NCI-H1048 (cell line): ENCODE measurements around the gene MIOS.

Experiments
- DNase-seq: peaks from one replicate; lab custom pipeline; 2025; lab: John Stamatoyannopoulos, UW

MIOS gene

GRCh38 chr7:7566651-7567611, at the start of gene MIOS:
TSS of gene MIOS (plus strand) at chr7:7566884. CDS start at chr7:7572476, 5,592 bp downstream.
- DNase-seq, result peak; percentile 54

DNA sequence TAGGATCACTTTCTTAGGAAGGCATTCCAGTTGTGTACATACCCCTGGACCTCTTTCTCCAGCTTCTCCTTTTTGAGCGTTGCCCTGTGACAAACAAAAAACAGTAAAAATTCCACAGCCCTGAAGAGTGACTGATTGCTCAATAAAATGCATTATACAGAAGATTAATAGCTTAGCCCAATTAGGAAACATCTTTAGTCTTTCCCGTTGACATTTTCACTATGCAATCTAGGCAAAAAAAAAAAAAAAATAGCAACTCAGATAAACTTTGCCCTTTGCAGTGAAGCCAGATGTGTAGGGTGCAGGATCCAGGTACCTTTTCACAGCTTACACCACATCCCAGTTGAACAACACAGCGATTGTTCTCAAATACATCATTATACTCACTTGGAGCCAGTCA, 48.9 kb upstream of the MIOS start:
- DNase-seq, result no peak

DNA sequence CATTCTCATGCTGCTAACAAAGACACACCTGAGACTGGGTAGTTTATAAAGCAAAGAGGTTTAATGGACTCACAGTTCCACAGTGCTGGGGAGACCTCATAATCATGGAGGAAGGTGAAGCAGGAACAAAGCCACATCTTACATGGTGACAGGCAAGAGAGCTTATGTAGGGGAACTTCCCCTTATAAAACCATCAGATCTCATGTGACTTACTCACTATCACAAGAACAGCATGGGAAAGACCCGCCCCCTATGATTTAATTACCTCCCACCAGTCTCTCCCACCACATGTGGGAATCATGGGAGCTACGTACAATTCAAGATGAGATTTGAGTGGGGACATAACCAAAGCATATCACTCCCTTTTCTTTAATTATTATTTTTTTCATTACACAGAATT, 47.6 kb upstream of the MIOS start:
- DNase-seq, result no peak

DNA sequence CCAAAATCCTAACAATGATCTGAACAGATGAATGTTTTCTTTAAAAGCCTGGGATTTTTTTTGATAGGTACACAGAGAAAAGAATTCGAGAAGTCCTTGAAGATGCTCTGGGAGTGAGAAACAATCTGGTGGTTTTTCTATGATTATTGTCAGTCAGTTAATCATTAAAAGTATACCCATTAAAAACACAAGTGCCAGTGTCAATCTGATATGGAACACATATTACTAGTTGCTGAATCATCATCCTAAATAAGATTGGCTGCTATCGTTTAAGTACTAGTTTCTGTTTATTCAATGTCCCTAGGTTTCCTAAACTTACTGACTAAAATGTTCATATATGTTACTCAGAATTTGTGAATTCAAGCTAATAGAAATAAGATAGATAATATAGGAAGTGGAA, 47.2 kb upstream of the MIOS start:
- DNase-seq, result no peak

DNA sequence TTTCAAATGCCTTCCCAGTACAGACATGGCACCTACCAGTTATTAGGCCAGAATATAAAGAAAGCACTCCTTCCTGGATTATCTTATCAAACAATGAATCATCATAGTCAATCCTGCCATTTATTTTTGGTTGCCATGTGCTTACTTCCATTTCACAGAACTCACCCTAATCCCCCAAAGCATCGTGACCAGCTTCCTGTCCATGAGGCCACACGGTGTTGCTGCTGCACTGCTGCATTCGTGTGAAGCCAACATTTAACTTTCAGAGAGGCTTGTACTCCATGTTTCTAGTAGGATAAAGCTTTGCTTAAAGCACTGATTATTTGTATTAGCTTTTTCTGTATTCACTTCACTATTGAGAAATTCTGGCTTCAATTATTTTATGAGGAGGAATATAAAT, 45.4 kb upstream of the MIOS start:
- DNase-seq, result no peak

DNA sequence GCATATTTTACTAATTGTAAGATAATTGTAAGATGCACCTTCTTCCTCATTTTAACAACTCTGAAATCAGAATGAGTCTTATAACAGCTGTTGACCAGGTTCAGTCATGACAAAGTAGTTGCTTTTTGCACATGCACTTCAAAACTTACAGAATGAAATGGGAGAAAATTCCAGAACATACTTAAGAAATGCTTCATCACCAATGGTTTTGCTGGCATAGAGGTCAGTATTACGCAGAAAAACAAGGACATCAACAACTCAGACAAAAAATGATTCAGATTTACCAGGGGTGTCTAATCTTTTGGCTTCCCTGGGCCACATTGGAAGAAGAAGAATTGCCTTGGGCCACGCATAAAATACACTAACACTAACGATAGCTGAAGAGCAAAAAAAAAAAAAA, 44.3 kb upstream of the MIOS start:
- DNase-seq, result no peak

- DNase-seq, result no peak
Measured at GRCh38 chr7:7524121-7524520, 42.6 kb upstream of the MIOS start.

DNA sequence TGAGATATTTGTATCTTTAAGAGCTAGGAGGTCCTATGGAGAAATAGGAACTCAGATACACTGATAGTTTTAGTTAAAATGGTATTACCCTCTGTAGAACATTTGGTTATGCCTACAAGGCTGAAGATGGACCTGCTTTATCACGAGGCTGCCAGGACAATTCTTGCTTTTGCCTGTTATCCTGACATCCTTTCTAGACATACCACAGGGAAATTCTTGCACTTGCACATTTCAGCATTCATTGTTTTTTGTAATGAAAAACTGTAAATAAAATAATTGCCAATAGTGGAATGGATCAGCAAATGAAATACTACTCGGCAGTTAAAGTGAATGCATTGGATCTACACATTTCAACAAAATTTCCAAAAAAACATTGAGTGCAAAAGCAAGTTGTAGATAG, 40.7 kb upstream of the MIOS start:
- DNase-seq, result no peak

DNA sequence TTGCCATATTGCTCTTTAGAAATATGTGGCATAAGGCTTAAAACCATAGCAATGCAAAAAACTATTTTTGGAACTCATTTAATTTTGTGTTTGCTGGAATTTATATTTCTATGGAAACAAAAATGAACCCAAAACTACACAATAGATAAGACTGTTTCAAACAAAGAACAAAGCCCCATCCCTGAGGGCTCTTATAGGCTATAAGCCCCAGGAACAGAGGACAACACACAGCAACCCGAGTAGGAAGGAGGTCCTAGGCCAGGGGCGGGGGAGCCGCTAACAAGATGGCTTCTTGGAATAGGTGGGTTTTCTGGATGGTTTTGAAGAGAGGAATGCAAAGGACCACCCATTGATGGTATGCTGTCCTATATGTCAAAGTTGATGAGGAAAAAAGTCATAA, 39.6 kb upstream of the MIOS start:
- no peak for DNase-seq

DNA sequence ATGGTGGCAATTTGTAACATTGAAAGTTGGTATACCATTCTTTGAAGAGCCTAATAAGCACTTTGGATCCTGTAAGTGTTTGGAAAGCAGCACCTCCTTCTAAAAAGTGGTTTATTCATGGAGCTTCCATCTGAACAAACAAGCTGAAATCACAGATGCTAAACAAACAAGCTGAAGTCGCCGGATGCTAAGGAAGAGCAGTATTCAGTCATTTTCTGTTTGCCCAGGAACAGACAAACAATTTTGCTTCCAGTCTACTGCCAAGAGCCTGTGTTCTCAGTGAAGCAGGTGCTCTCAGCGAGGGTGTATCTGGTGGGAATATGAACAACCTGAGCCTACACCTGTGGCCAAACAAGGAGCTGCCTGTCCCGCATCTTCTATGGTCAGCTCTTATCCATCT, 37.4 kb upstream of the MIOS start:
- no peak for DNase-seq

GRCh38 chr7:7533831-7534430, 32.8 kb upstream of the MIOS start:
- no peak for DNase-seq

DNA sequence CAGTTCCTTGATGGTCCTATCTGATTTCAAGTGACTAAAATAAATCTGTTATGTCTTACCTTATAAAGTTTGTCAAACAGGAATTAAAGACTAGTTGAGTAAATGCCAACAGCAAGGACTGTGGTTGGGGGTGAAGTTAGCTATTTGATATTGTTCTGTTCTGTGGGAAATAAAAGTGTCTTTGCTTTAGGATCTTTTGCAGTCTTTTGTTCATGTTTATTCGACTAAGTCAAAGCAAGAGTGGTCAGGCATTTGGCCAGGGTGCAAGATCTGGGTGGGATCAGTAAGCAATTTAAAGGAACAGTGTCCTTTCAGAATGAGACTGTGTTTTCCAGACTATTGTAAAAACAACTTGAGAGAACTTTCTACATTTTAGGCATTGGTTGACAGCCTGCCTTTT, 31.0 kb upstream of the MIOS start, which contains the start of gene COL28A1:
TSS of gene COL28A1 (minus strand) at position 183 of the 400 bp plus-strand sequence. CDS start 2,998 bp downstream, outside the sequence.
- DNase-seq, result no peak

GRCh38 chr7:7536396-7537019, 30.2 kb upstream of the MIOS start:
- no peak for DNase-seq

DNA sequence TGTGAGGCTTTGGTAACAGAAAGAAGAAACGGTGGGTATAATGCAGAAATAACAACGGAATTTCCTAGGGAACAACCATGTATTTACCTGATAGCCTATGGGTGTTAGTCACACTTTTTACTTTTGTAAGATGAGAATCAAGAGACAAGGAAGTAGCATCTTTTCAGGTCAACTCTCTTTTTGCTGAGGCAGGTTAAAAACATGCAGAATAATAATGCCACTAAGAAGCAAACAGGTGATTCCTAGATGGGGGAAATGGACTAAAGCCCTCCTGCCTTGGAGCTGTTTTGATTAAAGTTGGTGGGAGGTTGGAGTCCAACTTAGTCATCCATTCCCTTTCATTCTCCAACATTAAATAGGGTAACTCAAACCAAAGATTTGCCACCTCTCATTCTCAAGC, 29.0 kb upstream of the MIOS start:
- no peak for DNase-seq

DNA sequence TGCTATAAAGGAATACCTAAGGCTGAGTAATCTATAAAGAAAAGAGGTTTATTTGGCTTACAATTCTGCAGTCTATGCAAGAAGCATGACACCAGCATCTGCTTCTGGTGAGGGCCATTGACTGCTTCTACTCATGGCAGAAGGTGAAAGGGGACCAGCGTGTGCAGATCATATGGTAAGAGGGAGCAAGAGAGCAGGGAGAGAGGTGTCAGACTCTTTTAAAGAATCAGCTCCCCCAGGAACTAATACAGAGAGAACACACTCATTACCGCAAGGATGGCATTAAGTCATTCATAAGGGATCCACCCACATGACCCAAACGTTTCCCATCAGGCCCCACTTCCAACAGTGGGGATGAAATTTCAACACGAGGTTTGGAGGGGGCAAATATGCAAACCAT, 27.5 kb upstream of the MIOS start:
- no peak for DNase-seq

- DNase-seq, result no peak
Measured at GRCh38 chr7:7539711-7540110, 27.0 kb upstream of the MIOS start.

GRCh38 chr7:7542251-7542835, 24.3 kb upstream of the MIOS start:
- DNase-seq, result no peak

DNA sequence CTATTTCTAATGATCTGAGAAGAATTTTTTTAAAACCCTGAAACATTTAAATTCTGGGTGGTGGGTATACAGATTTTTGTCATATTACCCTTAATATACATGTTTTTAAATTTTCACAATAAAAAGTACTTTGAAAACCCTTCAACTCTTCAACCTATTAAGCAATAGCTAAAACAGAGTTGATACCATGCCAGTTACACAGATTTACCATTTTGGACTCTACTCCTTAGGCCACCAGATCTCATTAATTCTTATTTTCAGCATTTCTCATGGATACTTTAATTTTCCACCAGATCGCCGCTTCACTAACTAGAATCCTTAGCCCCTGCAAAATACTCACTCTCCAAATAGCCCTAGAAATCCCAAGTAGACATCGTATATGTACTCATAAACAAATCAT, 18.3 kb upstream of the MIOS start:
- DNase-seq, result no peak

GRCh38 chr7:7550663-7551062, 16.0 kb upstream of the MIOS start:
- no peak for DNase-seq

GRCh38 chr7:7552199-7552598, 14.5 kb upstream of the MIOS start:
- DNase-seq, result no peak

DNA sequence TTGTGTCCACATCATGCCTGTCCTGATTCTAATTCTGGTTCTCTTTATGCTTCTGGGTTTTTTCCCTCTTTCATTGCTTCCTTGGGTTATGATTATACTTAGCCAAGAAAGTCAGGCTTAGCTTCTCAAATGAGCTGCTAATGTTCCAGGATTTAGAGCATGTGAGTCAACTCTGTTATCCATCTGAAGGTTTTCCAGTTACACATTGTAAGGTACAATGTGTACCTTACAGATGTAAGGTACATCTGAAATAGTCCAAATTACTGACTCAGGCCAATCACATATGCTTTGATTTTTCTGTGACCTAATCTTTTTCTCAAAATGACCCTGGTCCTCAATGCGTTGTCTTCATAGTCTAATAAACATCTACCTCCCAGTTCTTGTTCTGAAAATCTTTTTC, 13.3 kb upstream of the MIOS start:
- DNase-seq, result no peak

DNA sequence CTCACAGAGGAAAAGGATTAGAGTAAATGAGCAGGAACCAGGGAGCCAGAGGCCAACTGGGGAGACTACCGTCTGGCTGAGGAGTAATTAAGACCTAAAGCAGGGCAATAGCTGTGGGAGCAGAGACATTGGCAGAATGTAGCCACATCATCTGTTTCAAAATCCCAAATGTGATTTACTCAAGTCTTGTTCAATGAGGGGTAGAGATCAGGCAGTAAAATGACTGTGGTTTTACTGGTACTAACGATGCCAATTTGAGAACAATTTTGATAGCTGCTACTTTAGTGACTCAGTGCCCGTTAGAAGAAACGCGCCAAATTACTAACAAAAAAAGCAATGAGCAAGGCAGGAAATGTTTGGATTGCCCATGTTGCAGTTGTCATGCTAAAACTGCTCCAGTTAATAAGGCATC, 12.7 kb upstream of the MIOS start:
- DNase-seq, result no peak
